Mucosa of descending colon (tissue), 3 donors: ENCODE data around the gene HMOX2. TPM values are rescaled to one million over a fixed set of nuclear protein-coding genes. Genes with fewer than 3 reads are reported as not detected.

Experiments used
- ATAC-seq: fragments of 200-7000 bp; cut with Tn5 transposase; one replicate; pipeline ENCODE4 v1.9.1; 2020; ENCODE audit warnings: mild to moderate bottlenecking, moderate library complexity
- DNase-seq, 3 donors: peaks; one replicate each; pipeline ENCODE4 v3.0.0-alpha.2; 2020
- H3K36me3 ChIP-seq: fragments of 200-600 bp; one replicate; pipeline ENCODE4 v1.8.0; 2021; ENCODE audit warnings: low read depth, mild to moderate bottlenecking
- H3K4me1 ChIP-seq: fragments of 200-600 bp; one replicate; pipeline ENCODE4 v1.8.0; 2021; ENCODE audit warnings: low read depth, mild to moderate bottlenecking
- H3K4me3 ChIP-seq: fragments of 200-600 bp; one replicate; pipeline ENCODE4 v1.8.0; 2021; ENCODE audit warnings: mild to moderate bottlenecking
- H3K9me3 ChIP-seq: fragments of 200-600 bp; one replicate; pipeline ENCODE4 v1.8.0; 2021; ENCODE audit warnings: mild to moderate bottlenecking
- CTCF ChIP-seq: fragments of 200-600 bp; IDR thresholded peaks from one replicate; pipeline ENCODE4 v1.8.0; 2022; ENCODE audit warnings: antibody characterized with exemption, mild to moderate bottlenecking
- intact Hi-C, 2 donors: fragments of 100-400 bp; cut with DNase I in 1 of 2; cut with micrococcal nuclease in 1 of 2; formaldehyde crosslinking; loops; one replicate each; pipeline versions ENCODE4 v1.11.0 to v1.11.1; 2022; cut with DNase I, micrococcal nuclease
- long read RNA-seq, 2 donors: library from polyadenylated mRNA; unstranded; transcript quantifications; one replicate each; pipeline ENCODE4 v2.0.0, GENCODE V29; 2019 to 2021
- total RNA-seq, 3 donors: library from RNA; stranded (reverse); fragmentation: NEBNext Ultra II Directional in 2 of 3; extraction: Animal tissue kit (Norgen Biotek cat#: 25700) in 2 of 3; gene quantifications; one replicate each; pipeline versions ENCODE4 v1.2.1 to v1.2.4, GENCODE V29; 2021 to 2023
- donor health status: DM: no; HTN: no; CAD: no; lungs with moderate emphysema.
- donor health status: DM: no; HTN: no; CAD: no.
- donor health status: DM: no; HTN: yes; CAD: no.

HMOX2 gene
- total RNA-seq, result 10 to 100 TPM; 36.0 to 52.7 (median 49.3) TPM
- long read RNA-seq, donor 1, transcript HMOX2-208 (6 exons, 2,147 nt), result major isoform, 50 of 73 reads
- long read RNA-seq, donor 1, transcript HMOX2-205 (7 exons, 1,797 nt), result minor isoform, 9 of 73 reads
- long read RNA-seq, donor 1, partial matches to known transcripts, result 3 of 73 reads
- long read RNA-seq, donor 1, other reads (novel, unspliced or antisense), result 10 of 73 reads
- long read RNA-seq, donor 2, transcript HMOX2-208 (6 exons, 2,147 nt), result major isoform, 52 of 71 reads
- long read RNA-seq, donor 2, transcript HMOX2-205 (7 exons, 1,797 nt), result minor isoform, 6 of 71 reads
- long read RNA-seq, donor 2, partial matches to known transcripts, result 3 of 71 reads
- long read RNA-seq, donor 2, other reads (novel, unspliced or antisense), result 9 of 71 reads

- ATAC-seq (peak; percentile 96), DNase-seq (peak; percentile 95 to 98 (median 96))
- intact Hi-C loops, result no loop called here
- Histone ChIP-seq H3K9me3 (no peaks in the 10 kb centered on the region), H3K4me1 (peaks cover 14% of the 10 kb centered on the region), H3K4me3 (peak within 1 kb of the TSS; percentile 69), H3K36me3 (no peaks in the 10 kb centered on the region)
- peak; percentile 54 for TF ChIP-seq CTCF
Observed at GRCh38 chr16:4475880-4476788, at the start of gene HMOX2. Gene HMOX2, plus strand, starts transcription at chr16:4476398. Its CDS starts 29,127 bp downstream, at chr16:4505525.

- Histone ChIP-seq H3K9me3 (no peaks in the 10 kb centered on the region), H3K36me3 (no peaks in the 10 kb centered on the region), H3K4me3 (no peak overlapping the region), H3K4me1 (peaks cover 15% of the 10 kb centered on the region)
- ATAC-seq (no peak), DNase-seq (no peak)
- intact Hi-C loops, result no loop called here
- no peak for TF ChIP-seq CTCF
Observed at GRCh38 chr16:4426722-4427372, 49.4 kb upstream of the HMOX2 start.

- H3K9me3 ChIP-seq, result no peaks in the 10 kb centered on the region
- intact Hi-C loops, result no loop called here
- no peak for TF ChIP-seq CTCF
- peaks cover 15% of the 10 kb centered on the region for H3K4me1 ChIP-seq
- DNase-seq, result no peak
- no peaks in the 10 kb centered on the region for H3K36me3 ChIP-seq
- no peak for ATAC-seq
- no peak overlapping the region for H3K4me3 ChIP-seq
Observed at GRCh38 chr16:4428500-4428899, 47.7 kb upstream of the HMOX2 start.

GRCh38 chr16:4431023-4431422 is 45.2 kb upstream of the HMOX2 start:
- Histone ChIP-seq H3K9me3 (no peaks in the 10 kb centered on the region), H3K4me3 (no peak overlapping the region), H3K4me1 (peaks cover 10% of the 10 kb centered on the region), H3K36me3 (no peaks in the 10 kb centered on the region)
- DNase-seq (no peak), ATAC-seq (no peak)
- intact Hi-C loops, result no loop called here
- no peak for TF ChIP-seq CTCF

GRCh38 chr16:4433228-4433627 is 43.0 kb upstream of the HMOX2 start:
- Histone ChIP-seq H3K36me3 (no peaks in the 10 kb centered on the region), H3K4me1 (no peaks in the 10 kb centered on the region), H3K4me3 (no peak overlapping the region), H3K9me3 (no peaks in the 10 kb centered on the region)
- intact Hi-C loops, result no loop called here
- TF ChIP-seq CTCF, result no peak
- DNase-seq (no peak), ATAC-seq (no peak)
